IMR-90 (cell line): ENCODE results near the gene FAM168A. TPM values are rescaled to one million over a fixed set of nuclear protein-coding genes. Genes with fewer than 3 reads are reported as not detected.

Source experiments
- ATAC-seq: fragments of 200-7000 bp; cut with Tn5 transposase; 2 replicates; pipeline ENCODE4 v1.9.1; 2020; ENCODE audit warnings: low read depth, mild to moderate bottlenecking, moderate library complexity
- BruUV-seq: library from RNA; stranded (reverse); fragments of 400-500 nt; replicated peaks from 2 replicates; lab custom pipeline; 2021; lab: Mats Ljungman, UMichigan
- CTCF ChIA-PET: fragments of 300-600 bp; formaldehyde crosslinking; extraction: SDS; loops from one replicate; lab custom pipeline; 2021; ENCODE audit warnings: antibody characterized with exemption; lab: Yijun Ruan, JAX
- POLR2A ChIA-PET: fragments of 300-600 bp; sonication (Branson Sonifier 250); formaldehyde crosslinking; loops from one replicate; lab custom pipeline; 2022; ENCODE audit warnings: antibody characterized with exemption; ENCODE audit not compliant: unreplicated experiment; lab: Charles Lee
- DNase-seq: peaks from one replicate; pipeline ENCODE4 v3.0.0; 2013
- H2AFZ ChIP-seq: replicated peaks from 2 replicates; pipeline ENCODE3; 2013; ENCODE audit warnings: low read length, mild to moderate bottlenecking; ENCODE audit not compliant: poor library complexity
- H2AK5ac ChIP-seq: 2 replicates; pipeline ENCODE4 v1.6.1; 2013; ENCODE audit warnings: low read depth, low read length, inconsistent platforms
- H2AK9ac ChIP-seq: replicated peaks from 2 replicates; pipeline ENCODE3; 2013; ENCODE audit warnings: mild to moderate bottlenecking, low read depth, low read length, moderate library complexity; ENCODE audit not compliant: poor library complexity
- H2BK120ac ChIP-seq: 2 replicates; pipeline ENCODE4 v1.6.1; 2013; ENCODE audit warnings: low read depth, low read length, inconsistent platforms
- H2BK15ac ChIP-seq: 3 replicates; pipeline ENCODE4 v1.6.1; 2013; ENCODE audit warnings: low read depth, low read length, inconsistent platforms
- H2BK20ac ChIP-seq: 2 replicates; pipeline ENCODE4 v1.6.1; 2013; ENCODE audit warnings: low read depth, mild to moderate bottlenecking, inconsistent platforms, low read length, moderate library complexity
- H2BK5ac ChIP-seq: 2 replicates; pipeline ENCODE4 v1.6.1; 2013; ENCODE audit warnings: mild to moderate bottlenecking, low read depth, low read length, inconsistent platforms; ENCODE audit not compliant: poor library complexity, severe bottlenecking
- H3K14ac ChIP-seq: replicated peaks from 2 replicates; pipeline ENCODE4 v1.6.1; 2013; ENCODE audit warnings: low read depth, low read length, inconsistent platforms
- H3K18ac ChIP-seq: 2 replicates; pipeline ENCODE4 v1.6.1; 2013; ENCODE audit warnings: low read depth, low read length, control low read depth
- H3K23ac ChIP-seq: 2 replicates; pipeline ENCODE4 v1.6.1; 2013; ENCODE audit warnings: low read depth, low read length, inconsistent platforms
- H3K27ac ChIP-seq: 2 replicates; pipeline ENCODE4 v1.5.1; 2013; ENCODE audit warnings: mild to moderate bottlenecking, control low read depth, low read length; ENCODE audit not compliant: insufficient read depth
- H3K27me3 ChIP-seq: 2 replicates; pipeline ENCODE4 v1.6.1; 2013; ENCODE audit warnings: low read length; ENCODE audit not compliant: control insufficient read depth, insufficient read depth
- H3K36me3 ChIP-seq: 2 replicates; pipeline ENCODE4 v1.6.1; 2013; ENCODE audit warnings: low read length, mixed read lengths; ENCODE audit not compliant: control insufficient read depth, insufficient read depth
- H3K4ac ChIP-seq: 2 replicates; pipeline ENCODE4 v1.6.1; 2013; ENCODE audit warnings: low read depth, low read length, inconsistent platforms
- H3K4me1 ChIP-seq: 2 replicates; pipeline ENCODE4 v1.6.1; 2013; ENCODE audit warnings: low read length, mixed read lengths; ENCODE audit not compliant: control insufficient read depth, insufficient read depth
- H3K4me2 ChIP-seq: 2 replicates; pipeline ENCODE4 v1.6.1; 2013; ENCODE audit warnings: low read depth, mild to moderate bottlenecking, control low read depth, low read length, moderate library complexity
- H3K4me3 ChIP-seq: 2 replicates; pipeline ENCODE4 v1.5.1; 2013; ENCODE audit warnings: low read depth, mild to moderate bottlenecking, control low read depth, low read length, moderate library complexity; ENCODE audit not compliant: insufficient read depth
- H3K56ac ChIP-seq: 2 replicates; pipeline ENCODE4 v1.6.1; 2013; ENCODE audit warnings: low read length, inconsistent platforms; ENCODE audit not compliant: insufficient read depth; ENCODE audit errors: extremely low read depth
- H3K79me1 ChIP-seq, 2 experiments: 2 replicates each; pipeline ENCODE4 v1.6.1; 2013; ENCODE audit warnings: low read length in 2 of 2, inconsistent platforms in 1 of 2, low read depth in 1 of 2
- H3K9ac ChIP-seq: 2 replicates; pipeline ENCODE4 v1.6.1; 2013; ENCODE audit warnings: low read depth, low read length, control low read depth
- H3K9me1 ChIP-seq: 2 replicates; pipeline ENCODE4 v1.6.1; 2013; ENCODE audit warnings: low read length, inconsistent platforms; ENCODE audit not compliant: insufficient read depth
- H3K9me3 ChIP-seq: 2 replicates; pipeline ENCODE4 v1.6.1; 2013; ENCODE audit warnings: low read length; ENCODE audit not compliant: control insufficient read depth, insufficient read depth
- H4K20me1 ChIP-seq: 2 replicates; pipeline ENCODE4 v1.6.1; 2013; ENCODE audit warnings: low read length, inconsistent platforms; ENCODE audit not compliant: insufficient read depth
- H4K5ac ChIP-seq: 2 replicates; pipeline ENCODE4 v1.6.1; 2013; ENCODE audit warnings: mild to moderate bottlenecking, low read depth, low read length, control low read depth
- H4K8ac ChIP-seq, 2 experiments: 2 replicates each; pipeline ENCODE4 v1.6.1; 2013; ENCODE audit warnings: low read depth in 2 of 2, low read length in 2 of 2, control low read depth in 1 of 2, inconsistent platforms in 1 of 2
- H4K91ac ChIP-seq: 2 replicates; pipeline ENCODE4 v1.6.1; 2013; ENCODE audit warnings: low read depth, low read length, inconsistent platforms; ENCODE audit not compliant: insufficient read depth
- BHLHE40 ChIP-seq: fragments of 150-350 bp; IDR thresholded peaks from 2 replicates; pipeline ENCODE4 v1.6.1; 2016; ENCODE audit warnings: mild to moderate bottlenecking, low read depth, low read length
- CEBPB ChIP-seq: IDR thresholded peaks from 2 replicates; pipeline ENCODE4 v1.6.1; 2012; ENCODE audit warnings: low read depth, low read length, improper control_type of control experiment
- CHD1 ChIP-seq: IDR thresholded peaks from 2 replicates; pipeline ENCODE4 v1.6.1; 2012; ENCODE audit warnings: low read depth, low read length, improper control_type of control experiment
- CTCF ChIP-seq: conservative IDR thresholded peaks from 2 replicates; pipeline ENCODE4 v1.5.1; 2012; ENCODE audit warnings: mild to moderate bottlenecking, low read depth, low read length, improper control_type of control experiment
- ELK1 ChIP-seq: fragments of 150-350 bp; IDR thresholded peaks from 2 replicates; pipeline ENCODE4 v1.6.1; 2016; ENCODE audit warnings: low read depth, mild to moderate bottlenecking, low read length, moderate library complexity, borderline replicate concordance
- MAZ ChIP-seq: IDR thresholded peaks from 2 replicates; pipeline ENCODE4 v1.6.1; 2012; ENCODE audit warnings: low read depth, mild to moderate bottlenecking, low read length, improper control_type of control experiment, moderate library complexity, borderline replicate concordance
- MXI1 ChIP-seq: IDR thresholded peaks from 2 replicates; pipeline ENCODE4 v1.6.1; 2012; ENCODE audit warnings: low read depth, mild to moderate bottlenecking, low read length, moderate library complexity, borderline replicate concordance
- NFE2L2 ChIP-seq: fragments of 150-350 bp; IDR thresholded peaks from 2 replicates; pipeline ENCODE4 v1.6.1; 2016; ENCODE audit warnings: low read depth, mild to moderate bottlenecking, low read length
- POLR2A ChIP-seq: IDR thresholded peaks from 2 replicates; pipeline ENCODE4 v1.6.1; 2012; ENCODE audit warnings: mild to moderate bottlenecking, low read depth, low read length
- RCOR1 ChIP-seq: IDR thresholded peaks from 2 replicates; pipeline ENCODE4 v1.6.1; 2012; ENCODE audit warnings: mild to moderate bottlenecking, low read length, improper control_type of control experiment; ENCODE audit not compliant: insufficient replicate concordance
- SMC3 ChIP-seq: fragments of 150-350 bp; IDR thresholded peaks from 2 replicates; pipeline ENCODE4 v1.6.1; 2016; ENCODE audit warnings: low read depth, mild to moderate bottlenecking, antibody characterized with exemption, low read length, moderate library complexity
- WGBS, 2 experiments: methylation state at CpG; one replicate each; pipeline versions ENCODE4 v1.1.5 to v1.1.7; 2013; ENCODE audit warnings: missing lambda C conversion rate in 2 of 2; ENCODE audit not compliant: insufficient read length in 1 of 2; ENCODE audit errors: extremely low coverage in 2 of 2; 5-methylcytosine and 5-hydroxymethylcytosine counted together
- dilution Hi-C: fragments of 300-500 bp; cut with HindIII; formaldehyde crosslinking; loops from one replicate; pipeline ENCODE4 v1.14.3; 2018; ENCODE audit warnings: low sequenced_read_pairs; ENCODE audit not compliant: unreplicated experiment
- in situ Hi-C: fragments of 300-500 bp; cut with MboI; formaldehyde crosslinking; loops from 3 replicates; pipeline ENCODE4 v1.14.3; 2019; ENCODE audit warnings: low sequenced_read_pairs, inconsistent platforms, mixed read lengths
- intact Hi-C: fragments of 100-400 bp; cut with micrococcal nuclease; formaldehyde crosslinking; loops from 2 replicates; pipeline ENCODE4 v1.10.0; 2022
- polyA plus RNA-seq, 3 experiments: library from polyadenylated mRNA; depleted of rRNA; stranded (reverse); fragments of >200 nt; gene quantifications; 2 replicates each; pipeline ENCODE4 v1.2.3, GENCODE V29; 2012; ENCODE audit warnings: low replicate concordance in 1 of 3
- total RNA-seq: library from RNA; depleted of rRNA; stranded (reverse); fragments of >200 nt; gene quantifications from 2 replicates; pipeline ENCODE4 v1.2.3, GENCODE V29; 2012

FAM168A gene
- total and polyA plus RNA-seq, 2 of the 4 experiments (the other 2 are of a cell fraction) = 13.1 to 22.8 TPM

GRCh38 chr11:73366265-73366610 is 231.7 kb downstream of the FAM168A start:
- TF ChIP-seq NFE2L2 (no peak), POLR2A (no peak), SMC3 (no peak), ELK1 (no peak), CEBPB (no peak), BHLHE40 (no peak), CHD1 (no peak), RCOR1 (no peak), CTCF (no peak), MXI1 (no peak), MAZ (no peak)
- Histone ChIP-seq H2BK15ac (no peak overlapping the region), H4K91ac (no peak overlapping the region), H4K5ac (no peak overlapping the region), H3K18ac (no peak overlapping the region), H3K9ac (no peak overlapping the region), H3K79me1 (peaks cover 0 to 21% of the 10 kb centered on the region in 2 experiments; a peak in 2 of 4 replicates), H4K8ac (no peak overlapping the region), H3K56ac (no peak overlapping the region), H3K27ac (no peak overlapping the region), H2BK120ac (no peak overlapping the region), H2BK20ac (no peak overlapping the region), H3K4me3 (no peak overlapping the region), H2AFZ (no peak overlapping the region), H3K9me1 (0 out of 2 replicates have a peak, but pooled peaks cover 4% of the 10 kb centered on the region), H3K14ac (no peak overlapping the region), H3K36me3 (peaks cover 75% of the 10 kb centered on the region), H2BK5ac (no peak overlapping the region), H4K20me1 (peaks cover 16% of the 10 kb centered on the region; the same call in 1 of the 2 replicates), H3K4me1 (no peaks in the 10 kb centered on the region), H3K4me2 (no peak overlapping the region), H3K27me3 (no peaks in the 10 kb centered on the region), H2AK5ac (no peak overlapping the region), H3K9me3 (no peaks in the 10 kb centered on the region), H2AK9ac (no peak overlapping the region), H3K23ac (no peak overlapping the region), H3K4ac (no peak overlapping the region)
- POLR2A ChIA-PET = no interaction called here
- intact Hi-C loops (no loop called here), in situ Hi-C loops (no loop called here), dilution Hi-C loops (no loop called here)
- DNase-seq = no peak
- BruUV-seq = no TSS peak
- no peak for ATAC-seq
- CTCF ChIA-PET = interaction anchor here (0.7 to 1.5 kb wide), 2 partner anchors 15 to 112 kb away, joined by 3 read pairs; no protein-coding TSS in a partner anchor
- WGBS, 2 experiments = no CpG with 5 or more reads among the region's 4 CpGs
